SHP77 treated with DMSO at 0.1 percent for 48 hours (cell line): Measurements from ENCODE around the gene TFCP2L1.
A peak's percentile ranks its signal among the peaks of the same experiment; 100 is the strongest.

Experiments
- DNase-seq: peaks from one replicate; lab custom pipeline; 2025; lab: John Stamatoyannopoulos, UW

The TFCP2L1 gene

GRCh38 chr2:121196132-121196848 lies 88.7 kb downstream of the TFCP2L1 start:
- no peak for DNase-seq

DNA sequence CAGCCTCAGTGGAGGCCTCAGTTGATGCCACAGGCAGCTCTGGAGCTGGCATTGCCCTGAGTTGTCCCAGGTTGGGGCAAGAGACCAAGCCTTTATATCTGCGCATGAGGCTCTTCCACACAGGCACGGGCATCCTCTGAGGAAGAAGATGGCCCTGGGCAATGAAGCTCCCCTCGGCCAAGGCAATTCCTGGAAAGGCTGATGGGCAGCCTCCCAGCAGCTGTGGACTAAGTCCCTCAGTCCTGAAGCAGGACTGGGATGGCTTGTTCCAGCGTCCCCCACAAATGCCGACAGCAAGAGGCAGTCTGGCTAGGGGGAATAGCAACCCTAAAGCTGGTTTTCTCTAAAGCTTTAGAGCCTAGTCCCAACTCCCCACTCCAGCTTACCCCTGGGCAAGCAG lies 90.0 kb downstream of the TFCP2L1 start:
- no peak for DNase-seq

- DNase-seq: no peak
Measured at GRCh38 chr2:121194626-121195025, 90.4 kb downstream of the TFCP2L1 start.

DNA sequence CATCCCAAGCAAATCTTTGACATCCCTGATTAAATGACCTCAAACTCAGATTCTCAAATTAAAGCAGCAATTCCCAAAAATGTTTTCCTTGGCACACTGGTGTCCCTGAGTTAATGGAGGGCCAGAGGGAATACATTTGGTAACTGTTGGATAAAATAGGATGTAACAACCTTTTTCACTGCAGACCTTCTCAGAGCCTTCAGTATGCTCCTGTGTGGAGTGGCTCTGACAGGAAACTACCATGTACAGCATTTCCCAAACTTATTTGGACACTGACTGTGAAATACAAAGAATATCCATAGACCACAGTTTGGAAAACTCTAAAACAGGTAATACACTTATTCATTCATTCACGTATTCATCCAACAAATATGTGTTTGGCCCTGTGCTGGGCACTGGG lies 91.8 kb downstream of the TFCP2L1 start:
- no peak for DNase-seq

DNA sequence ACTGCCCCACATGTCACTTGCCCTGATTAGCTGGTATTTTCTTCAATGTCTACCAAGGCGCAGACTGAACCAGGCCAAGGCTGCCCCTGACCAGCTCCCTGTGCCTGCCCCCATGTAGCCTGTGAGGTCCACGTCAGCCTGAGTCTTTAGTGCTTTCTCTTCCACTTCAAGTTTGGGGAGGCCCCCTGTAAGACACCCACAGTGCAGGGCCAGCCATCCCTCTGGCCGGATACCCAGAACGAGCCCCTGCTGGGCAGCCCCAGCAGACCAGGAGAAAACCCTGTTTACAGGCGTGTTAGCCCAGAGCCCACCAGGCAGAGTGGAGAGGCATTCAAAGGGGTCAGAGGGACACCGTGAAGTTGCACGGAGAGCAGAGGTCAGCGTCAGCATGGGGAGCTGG lies 92.4 kb downstream of the TFCP2L1 start:
- no peak for DNase-seq

- DNase-seq: no peak
Measured at GRCh38 chr2:121191191-121192170, 93.5 kb downstream of the TFCP2L1 start.

- no peak for DNase-seq
Measured at GRCh38 chr2:121189661-121190381, 95.2 kb downstream of the TFCP2L1 start.

DNA sequence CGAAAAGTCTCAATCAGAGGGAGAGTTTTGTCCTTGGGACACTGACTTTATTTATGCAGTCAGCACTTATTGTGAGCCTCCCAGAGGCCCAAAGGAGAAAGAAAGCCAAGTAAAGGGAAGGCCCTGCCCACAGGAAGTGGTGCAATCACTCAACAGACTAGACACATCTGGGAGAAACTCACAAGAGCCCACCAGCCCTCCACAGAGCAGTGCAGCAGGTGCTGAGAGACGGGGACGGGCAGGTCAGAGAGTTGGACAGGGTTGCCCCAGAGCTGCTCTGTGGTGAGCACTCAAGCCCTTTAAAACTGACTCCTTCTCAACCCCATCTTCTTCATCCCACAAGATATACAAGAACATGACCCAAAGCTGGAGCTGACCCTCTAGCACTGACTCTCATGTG lies 96.0 kb downstream of the TFCP2L1 start:
- no peak for DNase-seq

DNA sequence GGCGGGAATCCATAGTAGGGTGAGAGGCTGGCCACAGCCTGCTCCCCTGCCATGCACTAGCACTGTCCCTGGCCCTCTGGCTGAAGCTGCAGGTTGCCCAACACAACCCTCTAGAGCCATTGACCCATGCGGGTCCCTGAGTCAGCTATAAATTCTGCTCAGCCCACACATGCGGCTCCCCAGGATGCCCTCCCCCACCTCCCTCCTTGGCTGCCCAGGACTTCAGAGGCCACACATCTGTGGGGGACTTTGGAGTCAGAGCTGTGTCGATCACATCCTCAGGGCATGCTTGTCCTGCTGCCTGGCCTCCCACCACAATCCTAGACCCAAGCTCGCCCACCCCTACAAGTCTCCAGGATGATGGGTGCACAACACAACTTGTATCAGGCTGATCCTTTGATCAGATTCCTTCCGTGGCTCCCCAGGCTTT lies 97.0 kb downstream of the TFCP2L1 start:
- DNase-seq: no peak

DNA sequence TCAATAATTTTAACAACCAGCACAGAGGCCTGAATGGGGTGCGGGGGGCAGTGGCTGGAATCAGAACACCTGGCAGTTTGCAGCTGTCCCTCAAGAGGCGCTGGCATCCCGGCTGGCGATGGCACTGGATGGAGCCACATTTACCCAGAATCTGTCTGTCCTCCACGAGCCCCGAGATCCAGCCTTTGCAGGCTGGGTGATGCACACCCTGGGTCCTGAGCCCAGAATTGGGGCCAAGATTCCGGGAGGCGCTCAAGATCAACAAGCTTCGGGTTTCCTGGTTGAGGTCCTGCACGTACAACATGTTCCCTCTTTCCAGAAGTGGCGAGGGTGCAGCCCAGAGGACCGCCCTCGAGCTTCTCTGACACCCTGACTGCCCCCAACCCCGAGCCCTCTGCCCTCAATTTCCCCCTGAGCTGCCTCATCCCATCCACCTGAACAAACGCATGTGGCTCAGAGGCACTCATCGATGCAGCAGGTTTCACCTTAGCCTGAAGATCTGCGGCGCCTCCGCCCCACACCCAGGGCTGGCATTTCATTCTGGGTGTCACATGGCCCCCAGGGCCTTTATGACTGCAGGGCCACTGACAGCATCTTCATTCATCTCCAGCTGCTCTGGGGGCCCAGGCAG lies 97.5 kb downstream of the TFCP2L1 start:
- no peak for DNase-seq

- no peak for DNase-seq
Measured at GRCh38 chr2:121186261-121186660, 98.7 kb downstream of the TFCP2L1 start.

- peak; percentile 71 for DNase-seq
Measured at GRCh38 chr2:121185571-121186074, 99.4 kb downstream of the TFCP2L1 start.

DNA sequence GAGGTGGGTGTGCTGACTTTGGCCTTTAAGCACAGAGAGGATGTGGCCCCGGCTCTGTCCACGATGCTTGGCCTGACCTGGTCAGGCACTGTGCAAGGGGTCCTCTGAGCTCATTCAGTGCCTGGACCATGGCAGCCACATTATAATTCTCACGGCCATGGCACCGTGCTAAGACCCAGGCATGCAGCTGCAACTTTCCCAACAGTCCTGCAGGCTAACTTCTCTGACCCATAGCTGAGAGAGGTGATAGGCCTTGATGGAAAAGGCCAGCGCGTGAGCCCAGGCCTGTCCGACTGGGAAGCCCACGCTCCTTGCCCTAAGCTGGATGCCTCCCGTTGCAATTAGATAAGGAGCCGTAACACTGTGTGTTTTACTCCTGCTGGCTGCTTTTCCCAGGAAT lies 99.9 kb downstream of the TFCP2L1 start:
- no peak for DNase-seq

GRCh38 chr2:121184248-121184862 lies 100.6 kb downstream of the TFCP2L1 start:
- no peak for DNase-seq

GRCh38 chr2:121182520-121182919 lies 102.5 kb downstream of the TFCP2L1 start:
- DNase-seq: no peak

DNA sequence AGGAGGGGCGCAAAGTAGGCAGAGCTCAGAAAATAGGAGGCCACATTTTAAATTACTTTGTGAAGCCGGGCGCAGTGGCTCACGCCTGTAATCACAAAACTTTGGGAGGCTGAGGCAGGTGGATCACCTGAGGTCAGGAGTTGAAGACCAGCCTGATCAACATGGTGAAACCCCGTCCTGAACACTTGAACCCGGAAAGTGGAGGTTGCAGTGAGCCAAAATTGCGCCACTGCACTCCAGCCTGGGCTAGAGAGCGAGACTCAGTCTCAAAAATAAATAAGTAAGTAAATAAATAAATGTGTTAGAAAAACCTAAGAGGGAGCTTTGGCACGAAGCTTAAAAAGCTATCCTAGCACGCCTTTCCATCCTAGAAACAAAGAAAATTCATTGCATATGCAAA lies 105.5 kb downstream of the TFCP2L1 start:
- DNase-seq: no peak

GRCh38 chr2:121178730-121179129 lies 106.3 kb downstream of the TFCP2L1 start:
- DNase-seq: no peak

DNA sequence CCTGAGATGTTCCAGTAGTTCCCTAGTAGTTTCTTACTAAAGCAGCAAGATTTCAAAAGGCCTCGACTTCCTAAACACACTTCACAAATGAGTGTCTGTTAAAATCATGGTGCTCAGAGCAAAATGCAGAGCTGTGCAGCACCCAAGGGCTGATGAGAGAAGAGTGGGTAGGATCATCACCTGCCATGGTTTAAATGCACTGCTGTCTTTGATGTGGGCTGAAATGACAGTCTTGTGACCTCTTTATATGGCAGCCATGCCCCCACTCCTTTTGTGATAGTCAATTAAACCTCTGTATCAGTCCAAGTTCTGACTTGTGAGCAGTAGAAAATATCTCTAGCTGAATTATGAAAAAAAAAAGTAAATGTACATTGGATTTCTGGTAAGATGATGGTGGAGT lies 107.1 kb downstream of the TFCP2L1 start:
- DNase-seq: no peak

- no peak for DNase-seq
Measured at GRCh38 chr2:121175326-121175725, 109.7 kb downstream of the TFCP2L1 start.

- no peak for DNase-seq
Measured at GRCh38 chr2:121173806-121174205, 111.2 kb downstream of the TFCP2L1 start.

DNA sequence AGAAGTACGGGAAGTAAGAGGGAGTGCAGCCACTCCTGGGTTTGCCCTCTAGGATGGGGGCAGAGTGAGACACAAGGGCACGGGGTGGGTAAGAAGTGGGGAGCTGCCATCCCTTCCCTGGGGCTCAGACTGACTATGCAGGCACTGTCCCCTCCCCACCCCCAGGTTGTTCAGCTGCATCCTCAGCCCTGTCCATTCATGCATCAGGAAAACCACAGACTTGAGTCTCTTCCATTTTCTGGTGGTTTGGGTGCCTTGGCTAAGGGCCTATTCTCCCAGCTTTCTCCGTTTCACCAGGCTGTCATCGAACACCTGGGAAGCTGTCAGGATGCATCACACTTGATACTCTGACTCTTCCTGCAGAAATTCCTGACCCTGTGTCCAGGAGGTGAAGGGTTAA lies 111.9 kb downstream of the TFCP2L1 start:
- DNase-seq: no peak
